Neural cell (in vitro differentiated cells): ENCODE data around the gene TMEM40. TPM values are rescaled to one million over a fixed set of nuclear protein-coding genes. Genes with fewer than 3 reads are reported as not detected.

Experiments
- H2AFZ ChIP-seq: fragments of 200-600, 300-800 bp; sonication (generic), shearing (Covaris generic); 2 replicates; pipeline ENCODE4 v1.6.0; 2014; ENCODE audit warnings: low read depth, mild to moderate bottlenecking, antibody characterized with exemption, low read length, moderate library complexity
- H3F3A ChIP-seq: fragments of 200-600 bp; shearing (Covaris generic); 2 replicates; pipeline ENCODE4 v1.6.1; 2016; ENCODE audit warnings: mild to moderate bottlenecking, moderate library complexity, mixed read lengths, antibody characterized with exemption, low read length; ENCODE audit not compliant: insufficient read depth, poor library complexity, severe bottlenecking
- H3K27ac ChIP-seq: fragments of 200-600, 300-800 bp; sonication (generic), shearing (Covaris generic); 2 replicates; pipeline ENCODE4 v1.5.1; 2014; ENCODE audit warnings: mild to moderate bottlenecking, low read length, moderate library complexity
- H3K27me3 ChIP-seq: fragments of 300-800, 200-600 bp; sonication (generic), shearing (Covaris generic); 2 replicates; pipeline ENCODE4 v1.6.0; 2014; ENCODE audit warnings: mild to moderate bottlenecking, low read depth, low read length, moderate library complexity; ENCODE audit not compliant: insufficient read depth
- H3K36me3 ChIP-seq: fragments of 300-800, 200-600 bp; sonication (generic), shearing (Covaris generic); 2 replicates; pipeline ENCODE4 v1.5.1; 2014; ENCODE audit warnings: mild to moderate bottlenecking, antibody characterized with exemption, low read length, moderate library complexity; ENCODE audit not compliant: insufficient read depth
- H3K4me2 ChIP-seq: fragments of 300-800, 200-600 bp; sonication (generic), shearing (Covaris generic); 2 replicates; pipeline ENCODE4 v1.6.0; 2014; ENCODE audit warnings: mild to moderate bottlenecking, low read length
- H3K4me3 ChIP-seq: fragments of 300-800, 200-600 bp; sonication (generic), shearing (Covaris generic); 2 replicates; pipeline ENCODE4 v1.5.1; 2014; ENCODE audit warnings: mild to moderate bottlenecking, low read length, moderate library complexity
- H3K79me2 ChIP-seq: fragments of 200-600 bp; shearing (Covaris generic); replicated peaks from 2 replicates; pipeline ENCODE4 v1.6.0; 2014; ENCODE audit warnings: mild to moderate bottlenecking, low read length, moderate library complexity; ENCODE audit not compliant: insufficient read depth
- H3K9ac ChIP-seq: fragments of 300-800, 200-600 bp; sonication (generic), shearing (Covaris generic); 2 replicates; pipeline ENCODE4 v1.6.1; 2016; ENCODE audit warnings: mild to moderate bottlenecking, low read length, mixed read lengths
- H3K9me2 ChIP-seq: fragments of 200-600 bp; shearing (Covaris generic); 2 replicates; pipeline ENCODE4 v1.6.1; 2016; ENCODE audit warnings: mild to moderate bottlenecking, low read length, mixed read lengths; ENCODE audit not compliant: insufficient read depth
- H3K9me3 ChIP-seq: fragments of 200-600, 300-800 bp; sonication (generic), shearing (Covaris generic); 2 replicates; pipeline ENCODE4 v1.6.1; 2016; ENCODE audit warnings: mild to moderate bottlenecking, mixed run types, low read length, moderate library complexity, mixed read lengths
- H4K20me1 ChIP-seq: fragments of 200-600 bp; shearing (Covaris generic); 2 replicates; pipeline ENCODE4 v1.6.1; 2016; ENCODE audit warnings: mild to moderate bottlenecking, mixed run types; ENCODE audit not compliant: insufficient read depth
- CTCF ChIP-seq: fragments of 450-650 bp; IDR thresholded peaks from 2 replicates; pipeline ENCODE4 v1.5.1; 2014; ENCODE audit warnings: antibody characterized with exemption, mild to moderate bottlenecking, moderate library complexity; ENCODE audit not compliant: poor library complexity, severe bottlenecking
- EP300 ChIP-seq: fragments of 450-650 bp; conservative IDR thresholded peaks from 2 replicates; pipeline ENCODE4 v1.6.1; 2014; ENCODE audit warnings: antibody characterized with exemption, mild to moderate bottlenecking, moderate library complexity; ENCODE audit not compliant: poor library complexity, severe bottlenecking
- EZH2 ChIP-seq: fragments of 200-600, 300-800 bp; shearing (Covaris generic), sonication (generic); IDR thresholded peaks from 2 replicates; pipeline ENCODE4 v1.6.1; 2014; ENCODE audit warnings: antibody characterized with exemption, low read length, borderline replicate concordance, mild to moderate bottlenecking; ENCODE audit not compliant: insufficient read depth, poor library complexity, severe bottlenecking
- MXI1 ChIP-seq: fragments of 450-650 bp; conservative IDR thresholded peaks from 2 replicates; pipeline ENCODE4 v1.6.1; 2014; ENCODE audit warnings: antibody characterized with exemption, mild to moderate bottlenecking; ENCODE audit not compliant: poor library complexity, severe bottlenecking
- POLR2AphosphoS5 ChIP-seq: IDR thresholded peaks from 2 replicates; pipeline ENCODE4 v1.6.1; 2012
- RAD21 ChIP-seq: fragments of 450-650 bp; conservative IDR thresholded peaks from 2 replicates; pipeline ENCODE4 v1.6.1; 2014; ENCODE audit warnings: antibody characterized with exemption, mild to moderate bottlenecking, moderate library complexity
- REST ChIP-seq: IDR thresholded peaks from 2 replicates; pipeline ENCODE4 v1.6.1; 2012; ENCODE audit warnings: borderline replicate concordance
- SMC3 ChIP-seq: fragments of 450-650 bp; conservative IDR thresholded peaks from 2 replicates; pipeline ENCODE4 v1.6.1; 2014; ENCODE audit warnings: antibody characterized with exemption, mild to moderate bottlenecking, moderate library complexity; ENCODE audit not compliant: poor library complexity
- TAF1 ChIP-seq: IDR thresholded peaks from 2 replicates; pipeline ENCODE4 v1.6.1; 2012; ENCODE audit warnings: low read depth
- polyA plus RNA-seq: library from polyadenylated mRNA; depleted of rRNA; stranded (reverse); fragments of >200 nt; gene quantifications from 2 replicates; pipeline ENCODE4 v1.2.3, GENCODE V29; 2014

Gene TMEM40
- polyA plus RNA-seq, 1 donor from 2014 or later, result not detected

DNA sequence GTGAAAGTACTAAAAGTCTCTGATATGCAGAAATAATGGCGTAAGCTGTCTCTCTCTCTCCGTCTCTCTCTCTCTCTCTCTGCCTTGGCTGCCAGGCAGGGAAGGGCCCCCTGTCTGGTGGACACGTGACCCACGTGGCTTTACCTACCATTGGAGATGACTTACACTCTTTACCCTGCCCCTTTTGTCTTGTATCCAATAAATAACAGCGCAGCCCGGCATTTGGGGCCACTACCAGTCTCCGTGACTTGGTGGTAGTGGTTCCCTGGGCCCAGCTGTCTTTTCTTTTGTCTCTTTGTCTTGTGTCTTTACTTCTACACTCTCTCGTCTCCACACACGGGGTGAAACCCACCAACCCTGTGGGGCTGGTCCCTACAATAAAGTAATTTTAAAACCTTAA lies 12.2 kb upstream of the TMEM40 start:
- H3K9ac ChIP-seq, result no peak overlapping the region
- H3K9me2 ChIP-seq, result no peaks in the 10 kb centered on the region
- no peaks in the 10 kb centered on the region for H3K36me3 ChIP-seq
- TF ChIP-seq POLR2AphosphoS5 (no peak), EZH2 (no peak), TAF1 (no peak), MXI1 (no peak), SMC3 (no peak), EP300 (no peak), REST (no peak), RAD21 (no peak), CTCF (no peak)
- no peaks in the 10 kb centered on the region for H3K27me3 ChIP-seq
- H2AFZ ChIP-seq, result no peak overlapping the region
- H3F3A ChIP-seq, result no peaks in the 10 kb centered on the region
- no peaks in the 10 kb centered on the region for H3K9me3 ChIP-seq
- H3K79me2 ChIP-seq, result no peaks in the 10 kb centered on the region
- no peaks in the 10 kb centered on the region for H4K20me1 ChIP-seq
- H3K27ac ChIP-seq, result no peak overlapping the region
- no peak overlapping the region for H3K4me3 ChIP-seq
- H3K4me2 ChIP-seq, result no peak overlapping the region

DNA sequence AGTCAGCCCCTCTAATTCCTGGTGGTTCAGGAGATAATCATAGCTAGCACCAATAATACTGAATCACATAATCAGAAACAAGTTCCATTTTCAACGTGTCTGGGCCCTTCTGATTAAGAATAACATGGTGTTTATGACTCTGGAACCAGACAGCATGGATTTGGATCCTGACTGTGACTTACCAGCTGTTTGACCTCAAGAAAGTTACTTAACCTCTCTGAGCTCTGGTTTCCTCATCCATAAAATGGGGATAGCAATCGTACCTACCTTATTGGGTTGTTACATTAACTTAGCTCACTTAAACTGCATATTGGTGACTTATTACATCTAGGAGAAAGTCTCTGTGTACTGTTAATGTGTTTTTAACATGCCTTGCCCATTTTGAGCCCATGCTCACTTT lies 10.7 kb upstream of the TMEM40 start:
- H3K9me3 ChIP-seq, result no peaks in the 10 kb centered on the region
- no peaks in the 10 kb centered on the region for H3F3A ChIP-seq
- H3K27me3 ChIP-seq, result no peaks in the 10 kb centered on the region
- no peak overlapping the region for H2AFZ ChIP-seq
- no peak overlapping the region for H3K9ac ChIP-seq
- no peak overlapping the region for H3K4me2 ChIP-seq
- no peak overlapping the region for H3K4me3 ChIP-seq
- no peak overlapping the region for H3K27ac ChIP-seq
- no peaks in the 10 kb centered on the region for H3K79me2 ChIP-seq
- H3K9me2 ChIP-seq, result no peaks in the 10 kb centered on the region
- TF ChIP-seq EP300 (no peak), POLR2AphosphoS5 (no peak), CTCF (no peak), TAF1 (no peak), RAD21 (no peak)
- H3K36me3 ChIP-seq, result no peaks in the 10 kb centered on the region
- no peaks in the 10 kb centered on the region for H4K20me1 ChIP-seq
